HEK293 (cell line): ENCODE data around the gene MDM4.

Experiments used
- HOXC10 ChIP-seq: sonication (generic); formaldehyde crosslinking; IDR thresholded peaks from 2 replicates; pipeline ENCODE4 v1.8.1; 2023; ENCODE audit warnings: mild to moderate bottlenecking, missing genetic modification reagents
- KLF7 ChIP-seq: fragments of 450-650 bp; formaldehyde crosslinking; IDR thresholded peaks from 2 replicates; pipeline ENCODE4 v1.5.1; 2016; ENCODE audit warnings: missing biosample characterization, missing genetic modification characterization, borderline replicate concordance
- PRDM10 ChIP-seq: fragments of 450-650 bp; formaldehyde crosslinking; IDR thresholded peaks from 2 replicates; pipeline ENCODE4 v1.5.1; 2016; ENCODE audit warnings: missing biosample characterization, missing genetic modification characterization
- REPIN1 ChIP-seq: fragments of 450-650 bp; formaldehyde crosslinking; IDR thresholded peaks from 2 replicates; pipeline ENCODE4 v1.5.1; 2017; ENCODE audit warnings: missing biosample characterization, missing genetic modification characterization, low read depth
- SCRT2 ChIP-seq: fragments of 450-650 bp; formaldehyde crosslinking; IDR thresholded peaks from 2 replicates; pipeline ENCODE4 v1.5.1; 2016; ENCODE audit warnings: missing biosample characterization, missing genetic modification characterization
- YY2 ChIP-seq: fragments of 450-650 bp; formaldehyde crosslinking; IDR thresholded peaks from 2 replicates; pipeline ENCODE4 v1.5.1; 2016; ENCODE audit warnings: missing biosample characterization, missing genetic modification characterization
- ZBTB1 ChIP-seq: fragments of 450-650 bp; formaldehyde crosslinking; IDR thresholded peaks from 2 replicates; pipeline ENCODE4 v1.5.1; 2016; ENCODE audit warnings: missing biosample characterization, missing genetic modification characterization
- ZFP3 ChIP-seq: fragments of 450-650 bp; formaldehyde crosslinking; IDR thresholded peaks from 2 replicates; pipeline ENCODE4 v1.5.1; 2016; ENCODE audit warnings: low read depth, missing biosample characterization, missing genetic modification characterization
- ZNF184 ChIP-seq: fragments of 450-650 bp; IDR thresholded peaks from 2 replicates; pipeline ENCODE4 v1.5.1; 2018; ENCODE audit warnings: missing biosample characterization, mild to moderate bottlenecking, missing genetic modification characterization
- ZNF214 ChIP-seq: fragments of 450-650 bp; formaldehyde crosslinking; IDR thresholded peaks from 2 replicates; pipeline ENCODE4 v1.5.1; 2017; ENCODE audit warnings: missing biosample characterization, mild to moderate bottlenecking, missing genetic modification characterization, borderline replicate concordance
- ZNF26 ChIP-seq: fragments of 450-650 bp; formaldehyde crosslinking; IDR thresholded peaks from 2 replicates; pipeline ENCODE4 v1.5.1; 2016; ENCODE audit warnings: missing biosample characterization, missing genetic modification characterization
- ZNF274 ChIP-seq, 2 experiments: fragments of 200-500 bp in 1 of 2; fragments of 450-650 bp in 1 of 2; sonication (Bioruptor generic) in 1 of 2; formaldehyde crosslinking in 1 of 2; IDR thresholded peaks; 2 replicates each; pipeline versions ENCODE4 v1.5.1 to v1.6.1; 2014 to 2016; ENCODE audit warnings: borderline replicate concordance in 1 of 2, inconsistent platforms in 1 of 2, low read length in 1 of 2, missing biosample characterization in 1 of 2, missing genetic modification characterization in 1 of 2
- ZNF292 ChIP-seq: fragments of 450-650 bp; formaldehyde crosslinking; IDR thresholded peaks from 2 replicates; pipeline ENCODE4 v1.5.1; 2016; ENCODE audit warnings: low read depth, missing biosample characterization, missing genetic modification characterization, borderline replicate concordance
- ZNF354C ChIP-seq: fragments of 450-650 bp; formaldehyde crosslinking; IDR thresholded peaks from 2 replicates; pipeline ENCODE4 v1.5.1; 2016; ENCODE audit warnings: missing biosample characterization, missing genetic modification characterization, low read depth, borderline replicate concordance
- ZNF549 ChIP-seq: fragments of 450-650 bp; IDR thresholded peaks from 2 replicates; pipeline ENCODE4 v1.5.1; 2018; ENCODE audit warnings: missing biosample characterization, missing genetic modification characterization, mild to moderate bottlenecking, inconsistent platforms, moderate library complexity
- ZNF560 ChIP-seq: fragments of 450-650 bp; formaldehyde crosslinking; IDR thresholded peaks from 2 replicates; pipeline ENCODE4 v1.5.1; 2017; ENCODE audit warnings: missing biosample characterization, missing genetic modification characterization, borderline replicate concordance
- ZNF610 ChIP-seq: fragments of 450-650 bp; formaldehyde crosslinking; IDR thresholded peaks from 2 replicates; pipeline ENCODE4 v1.5.1; 2016; ENCODE audit warnings: missing biosample characterization, missing genetic modification characterization, borderline replicate concordance
- ZNF621 ChIP-seq: fragments of 450-650 bp; formaldehyde crosslinking; IDR thresholded peaks from 2 replicates; pipeline ENCODE4 v1.5.1; 2017; ENCODE audit warnings: missing biosample characterization, missing genetic modification characterization
- ZNF639 ChIP-seq: fragments of 450-650 bp; formaldehyde crosslinking; IDR thresholded peaks from 2 replicates; pipeline ENCODE4 v1.5.1; 2016; ENCODE audit warnings: missing biosample characterization, missing genetic modification characterization
- ZNF658 ChIP-seq: fragments of 450-650 bp; formaldehyde crosslinking; IDR thresholded peaks from 2 replicates; pipeline ENCODE4; 2016; ENCODE audit warnings: missing biosample characterization, missing genetic modification characterization
- ZNF660 ChIP-seq: fragments of 450-650 bp; IDR thresholded peaks from 2 replicates; pipeline ENCODE4 v1.5.1; 2018; ENCODE audit warnings: missing biosample characterization, mild to moderate bottlenecking, missing genetic modification characterization
- ZNF692 ChIP-seq: fragments of 450-650 bp; formaldehyde crosslinking; IDR thresholded peaks from 2 replicates; pipeline ENCODE4 v1.5.1; 2016; ENCODE audit warnings: missing biosample characterization, missing genetic modification characterization
- ZNF701 ChIP-seq: fragments of 450-650 bp; formaldehyde crosslinking; IDR thresholded peaks from 2 replicates; pipeline ENCODE4 v1.5.1; 2016; ENCODE audit warnings: missing biosample characterization, missing genetic modification characterization
- ZNF707 ChIP-seq: fragments of 450-650 bp; formaldehyde crosslinking; IDR thresholded peaks from 2 replicates; pipeline ENCODE4 v1.5.1; 2016; ENCODE audit warnings: missing biosample characterization, missing genetic modification characterization
- ZNF76 ChIP-seq: fragments of 450-650 bp; formaldehyde crosslinking; IDR thresholded peaks from 2 replicates; pipeline ENCODE4; 2016; ENCODE audit warnings: low read depth, missing biosample characterization, missing genetic modification characterization, borderline replicate concordance
- ZNF776 ChIP-seq: fragments of 450-650 bp; formaldehyde crosslinking; IDR thresholded peaks from 2 replicates; pipeline ENCODE4 v1.5.0; 2017; ENCODE audit warnings: missing biosample characterization, missing genetic modification characterization, borderline replicate concordance
- ZSCAN18 ChIP-seq: fragments of 450-650 bp; formaldehyde crosslinking; IDR thresholded peaks from 2 replicates; pipeline ENCODE4 v1.5.1; 2016; ENCODE audit warnings: missing biosample characterization, missing genetic modification characterization

The MDM4 gene

GRCh38 chr1:204494281-204495077, 21.7 kb upstream of the MDM4 start, which contains the start of gene PIK3C2B (continued):
- TF ChIP-seq ZNF354C (tag by site-specific recombination) (no peak), ZNF184 (tag by site-specific recombination) (no peak), YY2 (no peak), ZNF292 (tag by site-specific recombination) (no peak), ZNF26 (tag by site-specific recombination) (no peak), ZNF274 (IDR thresholded peaks at IDR 0.05; ENCODE audit: low read length) (no peak), ZNF274 (tag by site-specific recombination; IDR thresholded peaks at IDR 0.05; ENCODE audit: borderline replicate concordance) (no peak), ZNF560 (tag by site-specific recombination) (no peak), ZSCAN18 (tag by site-specific recombination) (no peak), ZNF776 (tag by site-specific recombination) (no peak), ZNF621 (tag by site-specific recombination) (no peak), ZNF610 (tag by site-specific recombination) (no peak), ZNF214 (tag by site-specific recombination) (no peak), SCRT2 (tag by site-specific recombination) (no peak), ZNF549 (tag by site-specific recombination) (no peak), ZNF658 (tag by site-specific recombination) (no peak), ZNF692 (tag by site-specific recombination) (0 out of 2 replicates have a peak, but pooled peaks have one; percentile 25), KLF7 (tag by site-specific recombination) (peak; percentile 48; the same call in 1 of the 2 replicates), ZNF707 (tag by site-specific recombination) (no peak), ZNF660 (tag by site-specific recombination) (peak; percentile 87), ZNF639 (tag by site-specific recombination) (no peak), ZNF701 (tag by site-specific recombination) (no peak), HOXC10 (no peak), ZBTB1 (tag by site-specific recombination) (no peak), ZNF76 (tag by site-specific recombination) (no peak), ZFP3 (tag by site-specific recombination) (no peak), REPIN1 (no peak), PRDM10 (tag by site-specific recombination) (peak; percentile 9)
